ENCODE data around the gene IMMP1L. TPM values are rescaled to one million over a fixed set of nuclear protein-coding genes. Genes with fewer than 3 reads are reported as not detected.

The IMMP1L gene
- total and polyA plus RNA-seq, 11 donors: 6.9 to 69.0 (median 25.3) TPM

DNA sequence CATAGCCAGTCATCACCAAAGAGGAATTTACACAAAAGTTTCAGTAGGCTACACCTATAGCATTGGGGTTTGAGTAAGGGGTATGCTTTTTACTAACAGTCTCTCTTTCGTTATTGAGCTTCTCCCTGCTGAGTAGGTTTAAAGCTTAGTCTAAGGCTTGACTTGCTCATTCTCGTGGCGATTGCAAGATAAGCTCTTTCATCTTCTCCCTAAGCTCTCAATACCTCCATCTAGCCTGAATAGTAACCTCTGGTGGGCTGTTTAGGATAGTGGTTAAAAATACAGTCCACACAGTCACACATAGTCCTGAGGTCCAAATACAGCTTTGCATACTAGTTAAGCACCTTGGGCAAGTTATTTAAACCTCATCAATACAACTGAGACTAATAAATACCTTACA is 65.6 kb downstream of the IMMP1L start:
- H3K36me3 ChIP-seq: peaks cover 0 to 5% (median 0%) of the 10 kb centered on the region in 9 donors
- H3K27me3 ChIP-seq: no peaks in the 10 kb centered on the region
- no peaks in the 10 kb centered on the region for H3K4me1 ChIP-seq
- H3K9me3 ChIP-seq: no peaks in the 10 kb centered on the region
- no peak overlapping the region for H3K4me3 ChIP-seq
- TF ChIP-seq, protein P1, sequence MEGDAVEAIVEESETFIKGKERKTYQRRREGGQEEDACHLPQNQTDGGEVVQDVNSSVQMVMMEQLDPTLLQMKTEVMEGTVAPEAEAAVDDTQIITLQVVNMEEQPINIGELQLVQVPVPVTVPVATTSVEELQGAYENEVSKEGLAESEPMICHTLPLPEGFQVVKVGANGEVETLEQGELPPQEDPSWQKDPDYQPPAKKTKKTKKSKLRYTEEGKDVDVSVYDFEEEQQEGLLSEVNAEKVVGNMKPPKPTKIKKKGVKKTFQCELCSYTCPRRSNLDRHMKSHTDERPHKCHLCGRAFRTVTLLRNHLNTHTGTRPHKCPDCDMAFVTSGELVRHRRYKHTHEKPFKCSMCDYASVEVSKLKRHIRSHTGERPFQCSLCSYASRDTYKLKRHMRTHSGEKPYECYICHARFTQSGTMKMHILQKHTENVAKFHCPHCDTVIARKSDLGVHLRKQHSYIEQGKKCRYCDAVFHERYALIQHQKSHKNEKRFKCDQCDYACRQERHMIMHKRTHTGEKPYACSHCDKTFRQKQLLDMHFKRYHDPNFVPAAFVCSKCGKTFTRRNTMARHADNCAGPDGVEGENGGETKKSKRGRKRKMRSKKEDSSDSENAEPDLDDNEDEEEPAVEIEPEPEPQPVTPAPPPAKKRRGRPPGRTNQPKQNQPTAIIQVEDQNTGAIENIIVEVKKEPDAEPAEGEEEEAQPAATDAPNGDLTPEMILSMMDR (IDR thresholded peaks at IDR 0.05): no peak
- TF ChIP-seq POLR2A (IDR thresholded peaks at IDR 0.05): no peak
- no peak overlapping the region for H3K27ac ChIP-seq
- ATAC-seq (no peak), DNase-seq (no peak)
- 86 to 93% (median 89%) methylated on average over 3 of the region's 3 CpGs for WGBS, 4 donors
- intact Hi-C loops (cut with DNase I): no loop called here

DNA sequence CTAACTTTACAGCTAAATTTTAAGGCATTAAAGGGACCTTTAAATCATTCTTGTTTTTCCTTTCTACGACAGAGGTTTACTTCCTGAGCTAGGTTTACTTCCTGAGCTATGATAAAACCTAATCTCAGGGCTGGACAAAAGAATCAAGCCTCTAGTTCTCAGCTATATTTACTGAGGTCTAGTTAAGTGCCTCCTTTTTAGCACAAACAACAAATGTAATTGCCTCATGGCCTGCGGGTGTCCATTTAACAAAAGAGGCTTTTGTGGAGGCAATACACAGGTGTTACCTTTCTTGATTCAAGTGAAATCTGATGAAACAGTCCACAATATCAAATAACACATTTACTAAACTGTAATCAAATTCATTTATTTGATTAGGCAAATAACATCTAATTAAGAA is 67.3 kb downstream of the IMMP1L start:
- DNase-seq (no peak), ATAC-seq (no peak)
- Histone ChIP-seq H3K27me3 (no peaks in the 10 kb centered on the region), H3K36me3 (no peaks in the 10 kb centered on the region), H3K9me3 (peaks cover 0 to 3% (median 0%) of the 10 kb centered on the region in 12 donors), H3K4me1 (no peaks in the 10 kb centered on the region), H3K4me3 (no peak overlapping the region), H3K27ac (no peak overlapping the region)
- 57 to 64% (median 63%) methylated on average over 2 of the region's 2 CpGs for WGBS, 4 donors
- intact Hi-C loops (cut with DNase I): no loop called here
- TF ChIP-seq, protein P1 (IDR thresholded peaks at IDR 0.05): no peak
- no peak for TF ChIP-seq POLR2A (IDR thresholded peaks at IDR 0.05)

DNA sequence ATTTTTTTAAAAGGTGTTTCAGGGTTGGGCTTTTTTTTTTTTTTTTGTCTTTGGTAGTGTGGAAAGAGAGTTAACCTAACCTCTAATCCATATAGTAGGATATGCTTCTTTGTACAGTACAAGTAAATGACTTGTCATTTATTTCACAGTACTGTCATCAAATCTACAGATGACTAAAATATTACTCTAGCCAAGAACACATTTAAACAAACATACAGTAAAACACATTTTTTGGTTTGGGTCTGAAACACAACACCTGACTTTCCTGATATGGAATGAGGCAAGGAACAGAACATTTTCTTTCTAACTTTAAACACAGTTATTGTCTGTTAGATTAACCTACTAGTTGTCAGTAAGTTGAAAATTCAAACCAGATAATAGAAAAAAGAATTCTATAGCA is 68.1 kb downstream of the IMMP1L start:
- ATAC-seq: no peak
- intact Hi-C loops (cut with DNase I): no loop called here

DNA sequence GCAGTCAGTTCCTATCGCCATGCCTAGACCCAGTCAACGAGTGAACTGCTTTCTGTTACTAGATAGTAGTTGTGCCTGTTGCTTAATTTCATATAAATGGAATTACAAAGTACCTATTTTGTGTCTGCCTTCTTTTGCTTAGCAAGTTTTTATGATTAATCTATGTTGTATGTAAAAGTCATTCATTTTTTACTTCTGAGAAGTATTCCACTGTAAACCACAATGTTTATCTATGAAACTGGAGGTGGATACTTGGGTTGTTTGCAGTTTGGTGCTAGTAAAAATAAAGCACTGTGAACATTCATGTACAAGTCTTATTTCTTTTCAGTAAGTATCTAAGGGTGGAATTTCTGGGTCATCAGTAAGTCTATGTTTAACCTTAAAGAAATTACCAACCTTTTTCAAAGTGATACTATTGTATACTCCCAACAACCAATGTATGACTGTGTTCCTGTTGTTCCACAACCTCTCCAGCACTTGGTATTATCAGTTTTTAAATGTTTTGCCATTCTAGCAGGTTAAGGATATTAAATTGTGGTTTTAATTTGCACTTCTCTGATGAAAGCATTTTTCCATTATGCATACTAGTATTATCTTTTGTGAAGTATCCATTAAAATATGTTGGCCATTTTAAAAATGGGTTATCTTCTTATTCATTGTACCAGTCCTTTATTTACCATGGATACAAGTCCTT is 71.5 kb downstream of the IMMP1L start:
- TF ChIP-seq, protein P1 (IDR thresholded peaks at IDR 0.05): no peak
- TF ChIP-seq POLR2A (IDR thresholded peaks at IDR 0.05): no peak
- no peak overlapping the region for H3K27ac ChIP-seq
- no peaks in the 10 kb centered on the region for H3K27me3 ChIP-seq
- H3K9me3 ChIP-seq: peaks cover 0 to 3% (median 0%) of the 10 kb centered on the region in 12 donors
- H3K4me3 ChIP-seq: no peak overlapping the region
- H3K36me3 ChIP-seq: peaks cover 0 to 6% (median under 1%) of the 10 kb centered on the region in 9 donors
- DNase-seq (no peak), ATAC-seq (no peak)
- 90 to 94% (median 92%) methylated on average over 2 of the region's 2 CpGs for WGBS, 4 donors
- intact Hi-C loops (cut with DNase I): no loop called here
- H3K4me1 ChIP-seq: no peaks in the 10 kb centered on the region

More for the DNA sequence above, 68.1 kb downstream of the IMMP1L start:
- Histone ChIP-seq H3K27me3 (no peaks in the 10 kb centered on the region), H3K4me1 (no peaks in the 10 kb centered on the region), H3K27ac (no peak overlapping the region), H3K9me3 (peaks cover 0 to 3% (median 0%) of the 10 kb centered on the region in 12 donors), H3K4me3 (no peak overlapping the region), H3K36me3 (no peaks in the 10 kb centered on the region)
- no peak for TF ChIP-seq POLR2A (IDR thresholded peaks at IDR 0.05)
- TF ChIP-seq, protein P1 (IDR thresholded peaks at IDR 0.05): no peak
- no peak for DNase-seq

All from heart left ventricle (tissue), 16 donors.